Fibroblast of skin of scalp (primary cell): Measurements from ENCODE around the gene WNT9B. TPM values are rescaled to one million over a fixed set of nuclear protein-coding genes. Genes with fewer than 3 reads are reported as not detected.
A peak's percentile ranks its signal among the peaks of the same experiment; 100 is the strongest.

Source experiments
- DNase-seq: peaks from one replicate; pipeline ENCODE4 v3.0.0-alpha.2; 2013
- polyA plus RNA-seq, 2 experiments: library from polyadenylated mRNA; unstranded; fragments of 120-200 nt; gene quantifications; one replicate each; pipeline ENCODE4 v1.2.1, GENCODE V29; 2013; ENCODE audit not compliant: insufficient read length in 2 of 2

WNT9B gene, protein sequence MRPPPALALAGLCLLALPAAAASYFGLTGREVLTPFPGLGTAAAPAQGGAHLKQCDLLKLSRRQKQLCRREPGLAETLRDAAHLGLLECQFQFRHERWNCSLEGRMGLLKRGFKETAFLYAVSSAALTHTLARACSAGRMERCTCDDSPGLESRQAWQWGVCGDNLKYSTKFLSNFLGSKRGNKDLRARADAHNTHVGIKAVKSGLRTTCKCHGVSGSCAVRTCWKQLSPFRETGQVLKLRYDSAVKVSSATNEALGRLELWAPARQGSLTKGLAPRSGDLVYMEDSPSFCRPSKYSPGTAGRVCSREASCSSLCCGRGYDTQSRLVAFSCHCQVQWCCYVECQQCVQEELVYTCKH
- polyA plus RNA-seq (2013, experiment 1 of 2; ENCODE audit: insufficient read length) = not detected
- not detected for polyA plus RNA-seq (2013, experiment 2 of 2; ENCODE audit: insufficient read length)

DNA sequence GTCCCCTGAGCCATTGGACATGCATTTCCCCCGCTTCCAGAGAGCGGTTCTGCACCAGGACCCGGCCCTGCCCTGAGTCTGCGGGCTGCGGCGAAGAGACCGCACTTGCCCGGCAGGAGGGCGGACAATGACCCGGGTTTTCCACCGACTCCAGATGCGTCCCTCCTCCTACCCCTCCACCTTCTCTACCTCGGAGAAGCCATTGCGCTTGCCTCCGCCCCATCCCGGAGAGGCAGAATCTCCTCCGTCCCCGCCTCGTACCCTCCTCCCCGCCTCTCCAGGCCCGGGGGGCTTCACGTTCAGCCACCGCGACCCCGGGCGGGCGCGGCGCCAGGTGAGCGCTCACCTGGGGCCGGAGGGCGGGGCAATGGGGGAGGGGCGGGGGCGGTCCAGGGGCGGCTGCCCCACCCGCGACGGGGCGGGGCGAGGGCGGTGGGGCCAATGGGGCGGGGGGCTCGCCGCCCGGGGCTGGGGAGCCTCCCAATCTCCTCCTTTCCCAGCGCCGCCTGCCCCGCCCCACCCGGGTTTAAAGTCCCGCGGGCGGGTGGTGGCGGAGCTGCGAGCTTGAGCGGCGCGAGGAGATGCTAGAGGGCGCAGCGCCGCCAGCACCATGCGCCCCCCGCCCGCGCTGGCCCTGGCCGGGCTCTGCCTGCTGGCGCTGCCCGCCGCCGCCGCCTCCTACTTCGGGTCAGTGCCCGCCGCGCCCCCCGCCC, at the start of gene WNT9B:
Gene WNT9B (plus strand): TSS at position 555 of the 713 bp plus-strand sequence. CDS start 56 bp downstream, at position 611.
- DNase-seq = no peak

DNA sequence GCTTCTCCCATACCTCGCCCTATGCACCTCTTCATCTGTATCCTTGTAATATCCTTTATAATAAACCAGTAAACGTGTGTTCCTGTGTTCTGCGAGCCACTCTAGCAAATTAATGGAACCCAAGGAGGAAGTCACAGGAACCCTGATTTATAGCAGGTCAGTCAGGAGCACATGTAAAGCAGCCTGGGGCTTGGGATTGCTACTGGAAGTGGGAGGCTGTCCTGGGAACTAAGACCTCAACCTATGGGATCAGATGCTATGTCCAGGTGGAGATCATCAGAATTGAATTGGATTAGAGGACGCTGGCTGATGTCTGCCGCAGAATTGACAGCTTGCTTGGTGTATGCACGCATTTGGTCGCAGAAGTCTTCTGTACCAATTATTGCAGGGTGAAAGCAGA, 48.6 kb upstream of the WNT9B start:
- DNase-seq = no peak

DNA sequence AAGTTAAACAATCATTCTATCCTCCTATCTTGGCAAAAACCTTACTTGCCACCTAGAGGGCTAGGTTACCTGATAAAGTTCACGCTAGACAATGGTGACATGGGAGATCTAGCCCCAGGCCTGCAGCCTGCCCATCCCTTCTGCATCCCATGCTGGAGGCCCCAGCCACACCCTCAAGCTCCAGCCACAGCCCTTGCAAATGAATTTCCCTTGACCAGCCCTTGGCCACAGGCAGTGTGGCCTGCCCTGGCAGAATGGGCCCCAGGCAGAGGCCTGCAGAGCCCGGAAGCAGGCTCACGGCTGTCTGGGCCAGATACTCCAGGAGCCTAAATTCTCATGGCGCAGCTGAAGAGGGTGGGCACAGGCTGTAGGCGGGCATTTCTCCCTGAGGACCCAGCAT, 47.8 kb upstream of the WNT9B start:
- DNase-seq = no peak

DNA sequence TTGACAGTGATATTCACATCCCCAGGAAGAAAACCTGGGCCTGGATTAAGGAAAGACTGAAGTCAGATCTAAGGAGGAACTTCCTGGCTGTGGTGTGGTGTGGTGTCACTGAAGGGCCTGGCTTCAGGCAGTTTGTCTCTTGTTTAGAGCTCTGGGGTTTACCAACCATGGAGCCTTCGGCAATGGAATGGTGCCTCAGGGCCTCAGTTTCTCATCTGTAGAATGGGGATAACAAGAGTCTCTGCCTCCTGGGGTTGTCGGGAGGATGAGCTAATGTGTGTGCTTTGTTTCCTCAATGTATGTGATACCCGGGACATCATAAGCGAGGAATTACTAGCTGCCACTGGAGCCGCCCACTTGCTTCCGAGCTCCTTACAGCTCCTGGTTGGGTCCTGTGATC, 45.6 kb upstream of the WNT9B start:
- no peak for DNase-seq

DNA sequence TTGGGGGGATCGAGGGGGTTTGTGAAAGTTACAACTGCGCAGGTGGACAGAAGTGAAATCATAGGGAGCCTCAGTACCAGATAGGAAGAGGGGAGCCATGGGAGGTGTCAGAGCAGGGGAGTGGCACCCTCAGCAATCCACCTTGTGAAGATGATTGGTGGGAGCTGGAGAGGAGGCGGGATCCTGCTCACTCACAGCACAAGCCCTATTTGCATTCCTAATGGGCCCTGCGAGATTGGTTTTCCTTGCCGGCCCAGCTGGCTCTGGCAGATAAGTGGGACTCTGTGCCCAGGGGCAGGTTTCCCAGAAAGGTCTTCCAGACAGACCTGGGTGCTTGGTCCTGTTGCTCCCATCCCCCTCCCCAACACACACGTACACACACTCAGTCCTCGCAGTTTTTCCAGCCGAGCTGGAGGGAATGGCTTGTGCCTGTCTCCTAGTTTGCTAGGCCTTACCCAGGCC, 42.2 kb upstream of the WNT9B start:
- no peak for DNase-seq

DNA sequence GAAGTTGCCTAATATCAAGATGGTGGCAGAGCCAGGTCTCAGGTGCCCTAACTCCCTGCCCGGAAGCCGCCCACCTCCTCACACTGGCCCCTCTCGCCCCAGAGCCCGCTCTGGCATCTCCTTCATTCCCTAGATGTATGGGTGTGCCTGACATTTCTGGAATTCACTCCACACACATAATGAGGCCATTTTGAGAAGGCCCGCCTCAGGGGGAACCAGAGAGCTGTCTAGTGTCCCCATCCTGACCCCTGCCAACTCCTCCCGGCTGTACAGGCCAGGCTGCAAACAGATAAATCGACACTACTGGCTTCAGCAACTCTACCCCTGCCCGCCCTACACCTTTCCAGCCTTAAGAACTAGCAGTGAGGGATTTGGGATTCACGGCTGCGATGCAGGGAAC, 40.5 kb upstream of the WNT9B start:
- no peak for DNase-seq

DNA sequence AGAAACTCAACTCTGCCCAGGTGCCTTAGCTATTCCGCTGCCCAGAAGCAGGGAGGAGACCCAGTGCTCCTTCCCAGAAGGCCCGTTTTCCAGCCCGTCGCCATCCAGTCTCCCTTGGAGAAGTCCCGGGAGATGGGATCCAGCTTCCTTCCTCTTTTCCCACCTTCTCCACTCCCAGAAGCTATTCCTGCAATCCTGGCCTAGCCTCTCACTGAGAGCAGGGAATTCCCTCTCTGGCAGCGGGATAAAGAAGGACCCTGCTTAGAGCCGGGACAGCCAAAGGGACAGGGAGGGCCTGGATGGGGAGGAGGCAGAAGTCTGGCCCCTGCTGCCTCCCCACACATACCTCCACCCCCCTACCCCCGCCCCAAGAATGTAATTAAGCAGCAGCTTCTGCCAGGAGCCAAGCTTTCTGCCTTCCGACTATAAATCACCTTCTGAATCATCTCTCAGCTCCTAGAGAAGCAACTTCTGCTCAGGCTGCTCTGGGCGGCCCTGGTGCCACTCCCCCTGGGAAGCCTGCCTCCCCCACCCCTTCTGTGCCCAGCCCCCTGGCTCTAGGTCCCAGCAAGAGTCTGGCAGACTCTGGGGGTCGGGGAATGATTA, 39.3 kb upstream of the WNT9B start:
- DNase-seq = peak; percentile 64

DNA sequence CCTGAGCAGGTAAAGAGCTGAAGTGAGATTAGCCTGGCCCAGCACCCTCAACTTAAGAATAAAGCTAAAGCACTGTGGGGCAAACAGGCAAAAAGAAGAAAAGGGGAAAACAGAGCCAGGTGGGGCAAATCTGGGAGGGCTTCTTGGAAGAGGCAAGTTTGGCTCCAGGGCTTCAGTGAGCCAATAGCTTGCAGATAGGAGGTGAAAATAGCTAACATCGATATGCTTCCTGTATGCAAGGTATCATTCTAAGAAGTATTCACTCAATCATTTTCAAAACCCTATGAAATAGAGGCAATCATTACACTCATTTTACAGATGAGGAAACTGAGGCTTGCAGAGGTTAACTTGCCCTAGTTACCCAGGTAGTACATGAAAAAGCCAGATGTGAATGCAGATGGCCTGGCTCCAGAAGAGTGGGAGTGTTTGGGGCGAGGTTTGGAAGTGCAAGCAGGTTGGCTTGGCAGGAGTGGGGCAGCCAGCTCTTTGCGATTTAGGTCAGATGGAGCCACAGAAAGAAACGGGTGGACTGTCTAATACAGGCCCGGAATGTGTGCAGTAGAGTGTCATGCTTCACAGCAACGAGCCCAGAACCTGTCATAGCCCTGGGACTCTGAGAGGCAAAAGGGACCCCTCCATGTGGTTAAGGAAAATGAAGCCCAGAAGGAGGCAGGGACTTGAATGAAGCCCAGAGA, 38.6 kb upstream of the WNT9B start:
- no peak for DNase-seq

DNA sequence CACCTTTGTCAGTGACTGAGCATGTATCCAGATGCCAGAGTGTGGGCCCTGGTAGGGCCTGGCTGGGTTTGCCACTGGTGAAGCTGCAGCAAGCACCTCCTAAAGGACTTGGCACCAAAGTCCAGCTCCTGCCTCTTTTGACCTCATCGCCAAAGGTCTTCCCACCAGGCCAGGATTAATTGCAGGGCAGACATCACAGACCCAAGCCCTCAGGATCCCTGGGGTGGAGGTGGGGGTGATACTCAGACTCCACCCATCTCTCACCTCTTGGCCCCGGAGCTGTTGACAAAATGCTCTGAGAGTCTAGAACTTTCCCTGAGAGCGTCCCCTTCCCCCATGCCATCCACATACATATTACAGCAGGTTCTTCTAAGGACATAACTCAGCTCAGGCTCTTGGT, 37.5 kb upstream of the WNT9B start:
- no peak for DNase-seq

DNA sequence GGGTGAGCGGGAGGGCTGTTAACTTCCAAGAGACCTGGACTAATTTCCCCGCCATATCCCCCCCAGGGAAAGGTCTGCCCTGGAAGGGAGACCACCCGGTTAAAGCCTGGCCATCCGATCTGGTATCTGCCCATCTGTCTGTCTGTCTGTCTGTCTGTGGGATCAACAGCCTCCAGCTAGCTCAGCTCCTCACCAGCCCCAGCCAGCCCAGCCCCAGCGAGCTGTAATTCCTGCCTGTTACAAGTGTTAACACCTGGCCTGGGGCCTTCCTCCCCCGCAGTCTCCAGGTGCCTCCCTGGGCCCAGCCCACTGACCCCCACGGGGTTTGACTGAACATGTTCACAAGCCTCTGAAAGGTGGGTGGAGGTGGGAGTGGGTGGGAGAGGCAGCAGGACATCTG, 36.9 kb upstream of the WNT9B start:
- DNase-seq = no peak

DNA sequence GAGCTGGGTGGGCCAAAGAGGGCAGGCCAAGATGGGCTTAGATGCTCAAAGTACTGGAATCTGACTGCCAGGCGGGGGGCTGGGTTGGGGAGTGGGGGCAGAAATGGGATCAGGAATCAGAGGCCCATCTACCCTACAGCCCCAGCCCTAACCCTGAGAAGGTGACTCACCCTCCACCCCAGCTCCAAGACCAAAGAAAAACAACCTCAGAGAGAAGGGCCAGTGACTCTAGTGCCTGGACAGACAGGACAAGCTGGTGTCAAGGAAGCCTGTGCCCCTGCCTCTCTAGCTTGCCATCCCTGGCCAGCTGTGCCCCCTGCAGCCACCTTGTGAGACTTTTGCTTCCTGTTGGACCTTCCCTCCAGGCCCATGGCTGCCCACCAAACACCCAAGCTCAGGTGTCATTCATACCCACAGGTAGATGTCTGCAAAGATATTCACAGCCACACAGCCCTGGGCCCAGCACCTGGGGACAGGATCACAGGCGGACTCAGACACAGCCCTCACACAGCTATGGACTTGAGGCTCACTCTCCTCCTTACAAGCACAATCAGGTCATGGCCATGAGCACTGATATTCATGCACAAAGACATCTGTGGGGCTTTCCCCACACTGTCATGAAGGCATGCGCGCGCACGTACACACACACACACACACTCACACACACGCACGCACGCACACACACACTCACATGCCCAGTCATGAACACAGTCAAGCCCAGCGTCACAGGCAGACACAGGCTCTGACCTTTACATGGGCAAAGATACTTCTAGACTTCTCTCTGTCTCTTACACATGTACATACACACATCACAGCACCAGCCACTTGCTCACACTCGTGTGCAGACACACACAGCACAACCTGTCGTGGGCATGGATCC, 35.7 kb upstream of the WNT9B start:
- no peak for DNase-seq

DNA sequence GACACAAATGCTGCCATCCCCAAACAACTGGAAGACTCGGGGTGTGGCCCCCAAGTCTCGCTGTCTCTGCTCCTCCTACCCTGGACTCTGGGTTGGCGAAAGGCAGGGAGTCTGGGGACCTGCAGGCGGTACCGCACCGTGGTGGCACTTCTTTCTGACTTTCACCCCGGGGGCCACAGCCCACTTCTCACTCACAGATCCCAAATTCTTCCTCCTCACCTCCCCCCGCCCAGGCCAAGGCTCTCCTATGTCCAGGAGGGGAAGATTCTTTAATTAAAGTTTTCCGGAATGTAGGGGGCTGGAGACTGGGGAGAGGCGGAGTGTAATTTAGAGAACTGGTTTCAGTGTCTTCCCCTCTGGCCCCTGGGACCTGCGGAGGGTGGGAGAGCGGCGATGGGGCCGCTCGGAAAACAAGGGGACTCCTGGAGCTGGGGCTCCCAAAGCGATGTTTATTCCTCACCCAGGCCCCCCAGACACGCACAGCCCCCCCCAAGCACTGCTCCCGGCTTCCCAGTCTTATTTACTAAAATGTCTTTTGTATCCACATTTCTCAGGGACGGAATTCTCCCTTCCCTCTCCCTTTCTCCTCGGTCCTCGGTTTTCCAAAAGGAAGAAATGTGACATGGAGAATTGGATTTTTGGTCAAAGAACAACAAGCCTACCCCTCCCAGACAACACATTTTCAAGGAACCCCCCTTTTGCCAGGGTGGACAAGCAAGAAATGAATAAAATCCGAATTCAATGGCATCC, 34.1 kb upstream of the WNT9B start:
- DNase-seq = no peak

DNA sequence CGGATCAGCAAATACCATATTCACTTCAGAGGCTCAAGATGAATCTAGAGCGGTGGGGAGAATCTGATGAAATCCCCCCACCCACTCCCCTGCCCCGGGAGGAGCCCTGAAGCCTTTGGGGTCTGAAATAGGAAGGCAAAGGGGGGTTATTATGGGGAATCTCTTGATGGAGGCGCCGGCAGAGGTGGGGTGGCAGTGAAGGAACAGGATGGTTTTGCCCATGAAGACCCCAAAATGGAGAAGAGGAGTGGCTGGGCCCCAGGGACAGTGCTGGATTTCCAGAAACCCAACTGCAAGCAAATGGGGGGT, 33.5 kb upstream of the WNT9B start:
- no peak for DNase-seq

DNA sequence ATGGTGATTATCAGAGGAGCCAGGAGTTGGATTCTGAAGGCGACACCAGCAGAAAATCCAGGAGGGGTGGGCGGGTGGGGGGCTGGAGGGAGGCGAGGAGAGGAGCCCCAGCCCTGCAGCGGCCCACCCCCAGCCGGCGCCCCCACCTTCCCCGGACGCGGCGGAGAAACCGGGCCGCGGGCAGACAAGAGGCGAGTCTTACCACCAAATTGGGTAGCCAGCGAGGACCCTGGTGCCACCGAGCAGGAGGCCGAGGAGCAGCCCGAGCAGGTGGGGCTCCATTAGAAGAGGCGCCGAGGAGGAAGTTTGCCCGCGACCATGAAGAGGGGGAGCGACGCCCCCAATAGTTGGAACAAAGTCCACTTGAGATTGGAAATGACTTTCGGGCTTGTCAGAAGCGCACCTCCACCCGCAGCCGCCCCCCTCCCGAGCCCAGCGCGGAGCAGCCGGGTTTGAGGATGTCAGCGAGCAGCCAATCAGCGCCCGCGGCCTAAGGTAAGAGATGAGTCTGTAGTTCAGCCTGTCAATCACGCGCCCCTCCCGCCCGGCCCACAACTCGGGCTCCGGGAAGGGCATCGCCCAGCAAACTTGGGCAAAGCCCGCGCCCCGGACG, 33.0 kb upstream of the WNT9B start, which contains the start of gene WNT3:
Gene WNT3 (minus strand): TSS at position 377 of the 613 bp plus-strand sequence. CDS start 95 bp downstream, at position 282.
- no peak for DNase-seq

DNA sequence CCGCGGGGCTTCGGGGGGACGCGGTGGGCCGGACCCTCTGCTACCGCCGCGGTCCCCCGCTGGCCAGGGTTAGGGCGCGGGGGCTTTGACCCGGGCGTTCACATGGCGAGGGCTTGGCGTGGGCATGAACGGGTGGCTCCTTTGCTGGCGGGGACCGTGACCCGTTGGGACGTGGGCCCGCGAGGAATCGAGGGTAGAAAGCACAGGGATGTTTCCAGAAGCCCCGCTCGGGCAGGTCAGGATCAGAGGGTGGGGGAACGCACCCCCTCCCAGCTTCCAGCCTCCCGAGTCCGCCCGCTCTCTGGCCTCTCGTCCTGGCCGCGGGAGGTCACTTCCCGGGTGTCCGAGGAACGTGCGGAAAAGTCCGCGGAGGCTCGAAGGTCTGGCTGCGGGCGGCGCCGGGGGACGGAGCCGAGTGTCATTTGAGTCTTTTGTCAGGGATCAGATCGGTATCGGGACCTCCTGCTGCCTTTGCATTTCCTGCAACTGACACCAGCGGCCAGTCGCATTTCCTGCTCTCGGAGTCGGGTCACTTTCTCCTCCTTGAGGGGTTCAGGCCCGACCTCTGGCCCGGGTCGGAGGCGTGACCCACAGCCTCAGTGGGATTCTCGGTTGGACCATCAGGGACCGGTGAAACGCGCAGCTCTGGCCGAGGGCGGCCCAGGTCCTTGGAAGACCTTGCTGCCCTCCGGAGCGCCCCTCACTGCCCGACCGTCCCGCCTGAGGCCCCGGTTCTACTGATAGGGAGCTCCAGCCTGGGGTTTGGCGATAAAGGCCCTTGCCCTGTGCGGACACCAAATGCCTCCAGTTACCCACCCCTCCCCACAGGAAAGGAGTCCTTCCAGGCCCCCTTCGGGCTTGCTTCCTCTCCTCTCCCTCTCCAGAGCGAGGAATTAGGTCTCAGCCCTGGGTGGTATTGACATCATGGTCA, 32.2 kb upstream of the WNT9B start:
- DNase-seq = no peak

DNA sequence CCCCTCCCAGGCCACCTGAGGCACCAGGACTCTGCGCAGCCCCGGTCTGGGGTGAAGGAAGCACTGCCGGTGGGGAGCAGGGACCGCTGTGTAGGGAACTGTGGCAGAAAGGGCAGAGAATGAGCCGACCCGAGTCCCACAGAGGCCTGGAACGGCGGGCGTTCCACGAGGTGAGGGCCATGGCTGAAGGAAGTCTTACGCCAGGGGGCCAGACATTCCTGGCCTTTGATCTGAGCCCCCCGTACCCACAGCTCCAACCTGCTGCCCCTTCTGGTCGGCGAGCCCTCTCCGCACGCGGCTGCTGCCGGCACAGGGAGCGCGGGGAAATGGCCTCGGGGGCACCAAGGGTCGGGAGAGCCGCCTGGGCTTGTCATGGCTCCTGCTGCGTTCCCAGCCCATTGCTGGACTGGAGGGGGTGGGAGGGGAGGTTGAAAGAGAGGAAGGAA, 31.5 kb upstream of the WNT9B start:
- DNase-seq = no peak

DNA sequence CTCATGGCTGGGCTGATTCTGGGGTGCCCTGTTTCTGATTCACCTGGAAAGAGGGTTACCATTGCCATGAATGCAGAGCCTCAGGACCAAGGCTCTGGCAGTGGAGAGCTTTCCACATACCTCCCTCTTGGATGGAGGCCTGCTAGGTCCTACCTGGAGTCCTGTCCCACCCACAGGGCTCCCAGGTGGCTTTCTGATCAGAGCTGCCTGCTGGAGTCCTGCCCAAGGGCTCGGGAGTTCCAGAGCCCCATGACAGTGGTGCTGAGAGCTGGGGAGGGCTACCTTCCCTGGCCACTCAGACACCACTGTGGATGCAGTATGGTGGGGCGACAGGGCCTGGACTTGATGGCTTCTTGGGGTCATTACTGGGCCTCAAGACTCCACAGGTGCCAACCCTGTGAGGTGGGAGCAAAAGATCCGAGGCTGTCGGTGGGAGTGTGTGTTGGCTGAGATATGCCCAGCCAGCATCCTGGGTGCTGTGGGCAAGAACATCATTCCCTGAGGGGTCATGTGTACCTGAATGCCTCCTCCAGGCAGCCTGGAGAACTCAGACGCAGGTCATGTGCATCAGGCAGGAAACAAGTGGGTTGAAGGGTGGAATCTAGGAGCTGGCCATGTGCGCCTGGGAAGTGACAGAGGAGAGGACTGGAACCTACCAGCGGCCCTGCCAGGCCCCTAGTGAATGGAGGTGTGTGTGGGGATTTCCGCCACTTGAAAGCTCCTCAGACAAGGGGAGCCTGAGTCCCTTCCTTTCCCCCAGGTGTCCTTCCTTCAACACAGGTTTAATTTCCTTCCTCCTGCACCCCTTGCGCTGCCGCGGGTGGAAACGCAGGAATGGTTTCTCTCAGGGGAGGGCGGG, 30.6 kb upstream of the WNT9B start:
- no peak for DNase-seq
